T1000 (cell line): Measurements from ENCODE around the gene ZMYND11.
"Not testable (repeated sequence)": the region's sequence is repeated elsewhere in the genome, so short reads cannot be mapped to it uniquely, and the experiment has no call there.

Source experiments
- DNase-seq: peaks from one replicate; lab custom pipeline; 2025; ENCODE audit warnings: mixed read lengths; lab: John Stamatoyannopoulos, UW

Gene ZMYND11

DNA sequence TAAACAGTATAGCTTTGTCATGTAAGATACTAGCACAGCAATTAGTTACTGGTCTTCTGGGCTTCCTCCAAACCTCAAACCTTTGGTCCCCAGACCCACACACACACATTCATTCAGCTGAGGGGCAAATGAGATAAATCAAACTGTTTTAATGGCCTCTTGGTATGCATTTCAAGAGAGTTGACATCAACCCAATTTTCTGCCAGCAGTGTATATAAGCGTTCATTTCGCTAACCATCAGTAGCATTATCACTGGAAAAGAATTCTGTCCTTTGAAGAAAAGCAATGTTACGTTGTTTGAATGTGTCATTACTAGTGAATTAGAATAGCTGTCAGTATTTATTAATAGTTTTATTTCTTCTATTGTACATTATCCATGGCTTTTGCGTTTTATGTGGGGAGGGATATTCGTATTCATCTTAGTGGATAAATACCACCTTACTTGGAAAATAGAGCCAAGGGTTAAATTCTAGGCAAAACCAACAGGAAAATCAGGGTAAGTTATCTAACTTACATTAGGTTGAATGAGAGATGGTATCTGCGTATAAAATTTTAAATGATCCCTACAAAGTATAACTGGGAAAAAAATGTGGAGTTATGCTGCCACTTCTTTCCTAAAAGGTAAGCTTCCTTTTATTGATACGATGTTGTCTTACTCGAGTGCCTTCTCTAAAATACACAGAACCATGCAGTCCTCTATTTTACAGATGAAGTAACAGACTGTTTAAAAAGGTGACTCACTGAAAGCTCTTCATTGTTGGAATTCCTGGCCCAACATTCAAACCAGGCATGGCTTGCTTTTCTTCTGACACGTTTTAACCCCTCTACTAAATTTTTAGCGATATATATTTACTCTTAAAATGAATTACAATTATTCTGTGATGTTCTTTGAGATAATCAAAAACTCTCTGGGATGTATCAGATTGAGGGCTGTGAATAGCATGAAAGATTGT, 2.0 kb upstream of the ZMYND11 start:
- no peak for DNase-seq

DNA sequence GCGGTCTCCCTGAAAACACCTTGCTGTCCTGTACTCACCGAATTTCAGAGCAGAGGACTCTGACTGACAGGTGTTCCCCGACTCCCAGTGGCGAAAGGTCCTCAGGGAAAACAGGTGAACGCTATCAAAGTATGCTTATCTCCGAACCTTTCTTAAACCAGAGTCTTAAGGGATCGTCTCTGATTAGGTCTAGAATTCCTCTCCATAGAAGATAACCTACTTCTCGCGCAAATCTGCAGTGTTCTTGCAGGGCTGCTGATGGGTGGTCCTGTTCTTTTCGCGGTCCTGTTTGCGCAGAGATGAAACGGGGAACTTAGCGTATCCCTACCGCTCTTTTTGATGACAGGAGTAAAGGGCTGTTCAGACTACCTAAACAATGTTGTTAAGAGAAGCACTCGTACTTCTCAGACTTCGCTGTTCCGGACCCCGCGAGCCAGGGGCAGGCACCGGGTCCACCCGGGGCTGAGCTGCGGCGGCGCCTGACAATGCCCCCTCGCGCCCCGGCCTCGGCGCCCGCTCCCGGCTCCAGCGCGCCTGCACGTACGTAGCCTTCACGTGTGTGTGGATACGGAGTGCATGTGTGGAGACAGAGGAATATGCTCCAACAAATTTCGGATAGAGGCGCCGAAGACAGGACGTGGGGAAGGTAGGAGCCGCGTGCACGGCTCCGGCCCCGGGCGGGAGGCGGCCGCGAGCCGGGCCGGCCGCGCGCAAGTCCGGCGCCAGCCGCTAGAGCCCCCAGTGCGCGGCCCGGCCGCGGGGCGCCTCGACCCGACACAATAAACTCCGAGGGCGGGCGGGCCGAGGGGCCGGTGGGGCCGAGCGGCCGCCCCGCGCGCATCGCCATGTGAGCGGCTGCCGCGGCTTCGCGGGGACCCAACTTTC, 766 bp upstream of the ZMYND11 start:
- no peak for DNase-seq

DNA sequence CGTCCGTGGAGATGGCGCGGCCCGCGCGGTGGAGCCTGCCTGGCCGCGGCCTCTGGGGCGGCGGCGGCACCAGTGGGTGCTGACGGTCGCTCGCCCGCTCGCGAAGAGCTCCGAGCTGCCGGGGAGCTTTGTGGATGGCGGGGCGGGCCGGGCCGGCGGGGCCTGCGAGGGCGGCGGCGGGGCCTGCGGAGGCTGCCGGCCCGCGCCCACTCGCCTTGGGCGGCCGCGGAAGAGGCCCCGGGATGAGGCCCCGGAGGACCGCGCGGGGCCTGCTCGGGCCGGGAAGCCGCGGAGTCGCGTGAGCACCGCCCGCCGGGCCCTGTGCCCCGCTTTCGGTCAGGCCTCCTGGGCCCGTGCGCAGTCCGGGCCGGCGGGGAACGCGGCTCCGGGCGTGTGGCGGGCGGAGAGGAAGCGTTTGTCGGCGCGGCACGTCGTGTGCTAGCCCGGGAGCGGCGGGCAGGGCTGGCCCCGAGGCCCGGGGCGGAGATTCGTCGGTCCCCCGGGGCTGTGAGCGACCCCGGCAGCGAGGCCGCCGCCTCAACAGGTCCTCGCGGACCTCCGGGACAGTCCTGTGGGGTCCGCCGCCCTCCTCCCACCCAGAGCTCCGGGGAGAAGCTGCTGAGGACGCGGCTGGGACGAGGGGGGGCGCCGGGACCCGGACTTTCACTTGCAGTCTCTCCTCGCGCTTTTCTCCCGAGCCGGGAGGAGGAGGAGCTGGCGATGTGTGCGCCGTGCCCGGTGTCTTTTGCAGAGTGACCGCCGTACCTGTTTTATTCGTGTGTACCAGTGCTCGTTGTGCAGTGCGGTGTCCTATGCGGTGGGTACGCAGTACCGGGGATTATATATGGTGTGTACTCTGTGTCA, 578 bp downstream of the ZMYND11 start:
- DNase-seq, result no peak

DNA sequence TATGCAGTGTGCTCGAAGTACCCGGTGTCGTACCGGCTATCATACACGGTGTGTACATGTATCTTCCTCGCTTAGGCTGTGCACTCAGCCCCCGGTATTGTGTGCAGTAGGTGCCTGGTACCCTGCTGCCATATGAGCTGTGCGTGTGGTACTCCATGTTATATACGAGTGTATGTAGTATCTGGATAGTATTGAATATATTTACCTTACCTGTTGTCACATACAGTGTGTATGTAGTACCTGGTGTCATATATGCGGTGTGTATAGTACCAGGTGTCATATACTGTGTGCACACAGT, 1.2 kb downstream of the ZMYND11 start:
- no peak for DNase-seq

DNA sequence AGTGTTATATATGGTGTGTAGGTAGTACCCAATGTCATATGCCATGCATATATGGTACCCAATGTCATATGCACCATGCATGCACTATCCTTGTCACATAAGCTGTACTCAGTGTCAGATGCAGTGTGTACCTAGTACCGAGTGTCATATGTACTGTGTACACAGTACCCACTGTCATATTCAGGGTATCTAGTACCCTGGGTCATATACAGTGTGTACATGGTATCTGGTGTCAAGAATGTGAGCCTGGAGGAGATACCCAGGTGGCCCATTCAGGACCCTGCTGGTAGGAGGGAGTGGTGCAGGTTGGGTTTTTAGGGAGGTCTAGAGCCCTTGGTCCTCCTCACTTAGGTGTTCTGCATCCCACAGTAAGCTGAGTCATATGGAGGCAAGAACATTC, 1.8 kb downstream of the ZMYND11 start:
- DNase-seq, result no peak

- DNase-seq, result no peak
These were observed 2.4 kb downstream of the ZMYND11 start for GRCh38 chr10:137606-138005.

GRCh38 chr10:142371-142770, 7.1 kb downstream of the ZMYND11 start:
- DNase-seq, result no peak

DNA sequence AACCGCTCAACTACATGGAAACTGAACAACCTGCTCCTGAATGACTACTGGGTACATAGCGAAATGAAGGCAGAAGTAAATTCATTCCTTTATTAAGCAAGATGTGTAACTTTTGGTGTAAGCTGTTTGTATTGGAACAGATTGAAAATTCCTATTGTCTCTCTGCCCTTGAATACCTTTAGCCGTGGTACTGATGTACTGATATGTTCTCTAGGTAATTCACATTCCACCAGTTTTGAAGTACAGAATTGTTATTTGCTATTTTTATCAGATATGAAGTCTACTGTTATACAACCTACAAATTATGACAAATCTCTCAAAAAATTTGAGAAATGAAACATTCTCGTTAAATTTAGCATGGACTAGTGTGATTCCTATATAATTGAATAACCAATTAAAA, 17.7 kb downstream of the ZMYND11 start:
- no peak for DNase-seq

GRCh38 chr10:154348-154747, 19.1 kb downstream of the ZMYND11 start:
- DNase-seq, result no peak

GRCh38 chr10:167383-167782, 32.1 kb downstream of the ZMYND11 start:
- no peak for DNase-seq

- no peak for DNase-seq
These were observed 38.5 kb downstream of the ZMYND11 start for GRCh38 chr10:173741-174140.

GRCh38 chr10:176677-177076, 41.4 kb downstream of the ZMYND11 start:
- no peak for DNase-seq

DNA sequence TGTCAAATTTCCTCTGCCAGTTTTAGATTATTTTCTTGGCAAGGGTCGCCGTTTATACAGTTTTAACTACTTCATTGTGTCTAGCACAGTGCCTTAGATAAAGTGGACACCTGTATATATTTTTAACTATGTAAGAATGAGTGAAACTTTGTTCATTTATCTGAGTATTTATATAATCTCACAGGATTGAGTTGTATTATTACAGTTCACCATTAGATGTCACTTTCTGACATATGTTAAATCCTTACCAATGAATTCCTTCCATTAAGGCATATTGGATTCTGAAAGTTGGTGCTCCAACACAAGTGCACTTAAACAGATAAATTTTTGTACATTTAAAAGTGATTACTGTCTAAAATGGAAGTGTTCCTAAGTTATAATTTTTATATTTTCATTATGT, 43.0 kb downstream of the ZMYND11 start:
- no peak for DNase-seq

DNA sequence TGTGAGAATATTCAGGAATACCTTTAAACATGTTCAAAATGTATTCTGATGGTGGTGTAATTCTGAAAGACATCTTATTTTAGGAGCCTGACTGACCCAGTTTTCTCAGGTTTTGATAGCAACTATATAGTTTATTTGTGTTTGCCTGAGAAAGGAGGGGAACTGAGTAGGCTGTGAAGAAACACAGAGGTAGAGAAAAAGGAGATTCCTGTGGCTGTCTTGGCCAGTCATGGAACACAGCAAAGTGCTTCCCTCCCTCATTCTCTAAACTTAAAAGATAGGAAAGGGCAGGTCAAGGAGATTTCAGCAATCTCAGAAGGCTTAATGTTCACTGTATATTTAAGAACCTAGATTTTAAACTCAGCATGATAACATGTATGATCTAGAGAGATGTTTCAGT, 43.5 kb downstream of the ZMYND11 start:
- DNase-seq, result no peak

DNA sequence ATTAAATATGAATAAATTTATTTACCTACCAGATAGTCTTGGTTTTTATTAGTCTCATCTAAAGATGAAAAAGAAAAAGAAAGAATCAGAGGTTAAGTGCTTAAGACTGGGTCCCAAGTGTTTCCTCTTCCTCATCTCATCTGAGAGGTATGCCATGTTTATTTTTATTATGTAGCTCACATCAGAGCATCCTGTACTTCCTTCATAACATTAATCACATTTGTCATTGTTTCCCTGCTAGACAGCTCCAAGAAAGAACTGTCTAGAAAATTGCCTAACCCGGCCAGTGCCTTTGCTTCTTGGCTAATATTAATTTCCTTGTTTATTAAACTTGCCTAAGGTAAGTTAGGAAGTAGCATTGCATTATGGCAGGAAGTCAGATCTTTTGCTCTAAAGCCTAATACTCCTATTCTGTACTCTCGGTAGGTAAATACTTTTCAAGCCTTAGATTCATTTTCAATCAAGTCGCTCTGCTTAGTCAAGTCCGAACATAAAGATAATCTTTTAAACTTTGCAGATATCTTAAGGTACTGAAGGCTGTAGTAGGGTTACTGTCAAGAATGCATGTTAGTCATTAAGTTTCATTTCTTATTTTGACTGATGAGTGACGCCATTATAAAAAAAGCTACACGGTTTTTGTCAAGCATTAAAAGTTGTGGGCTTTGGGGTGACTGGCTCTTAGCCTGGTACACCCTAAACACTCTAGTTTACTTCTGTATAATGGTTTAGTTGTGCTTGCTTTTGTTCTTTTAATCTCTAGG, 47.4 kb downstream of the ZMYND11 start:
- no peak for DNase-seq

DNA sequence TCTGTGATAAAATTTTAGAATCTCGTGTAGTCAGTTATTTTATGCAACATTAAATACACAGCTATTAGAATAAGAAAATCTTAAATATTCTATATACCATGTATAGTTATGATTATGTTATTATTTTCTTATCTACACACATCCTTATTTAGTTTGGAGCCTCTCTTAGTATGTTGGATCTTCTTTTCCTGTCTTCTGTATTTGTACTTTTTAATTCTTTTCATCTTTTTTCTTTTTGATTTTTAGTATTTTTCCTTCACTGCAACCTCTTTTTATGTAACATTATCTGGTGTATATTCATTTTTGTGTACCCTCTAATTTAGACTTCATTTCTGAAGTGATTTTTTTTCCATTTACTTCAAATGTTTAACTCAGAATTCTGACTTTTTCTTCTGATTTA, 48.9 kb downstream of the ZMYND11 start:
- DNase-seq, result no peak

DNA sequence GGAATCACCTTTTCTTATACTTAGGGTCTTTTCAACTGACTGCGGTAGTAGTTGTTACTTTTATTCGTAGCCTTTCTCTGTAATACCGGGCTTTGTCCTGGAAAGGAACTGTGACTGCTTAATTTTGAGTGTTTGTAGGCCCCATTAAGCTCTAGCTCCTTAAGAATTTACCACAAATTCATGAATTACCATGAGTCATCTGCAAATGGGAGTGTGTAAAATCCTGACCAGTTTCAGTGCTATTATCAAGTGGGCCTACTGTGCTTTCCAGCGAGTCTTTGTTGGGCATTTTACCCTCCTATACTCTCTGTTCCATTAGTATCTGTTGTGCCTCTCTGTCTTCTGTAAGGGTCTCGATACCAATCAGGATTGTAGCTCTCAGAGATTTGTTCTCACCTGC, 49.7 kb downstream of the ZMYND11 start:
- no peak for DNase-seq

- not testable (repeated sequence) for DNase-seq
These were observed 50.3 kb downstream of the ZMYND11 start for GRCh38 chr10:185571-185970.

DNA sequence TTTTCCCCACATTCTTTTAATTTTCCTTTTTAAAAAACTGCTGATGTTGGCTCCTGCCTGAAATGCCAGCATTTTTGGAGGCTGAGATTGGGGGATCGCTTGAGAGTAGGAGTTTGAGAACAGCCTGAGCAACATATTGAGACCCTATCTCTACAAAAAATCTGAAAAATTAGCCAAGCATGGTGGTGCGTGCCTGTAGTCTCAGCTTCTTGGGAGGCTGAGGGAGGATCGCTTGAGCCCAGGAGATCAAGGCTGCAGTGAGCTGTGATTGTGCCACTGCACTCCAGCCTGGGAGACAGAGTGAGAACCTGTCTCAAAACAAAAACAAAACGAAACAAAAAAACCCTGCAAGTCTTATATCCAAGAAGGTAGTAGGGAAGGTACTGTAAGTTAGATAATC, 51.7 kb downstream of the ZMYND11 start:
- DNase-seq, result no peak

GRCh38 chr10:188546-188945, 53.3 kb downstream of the ZMYND11 start:
- DNase-seq, result no peak

DNA sequence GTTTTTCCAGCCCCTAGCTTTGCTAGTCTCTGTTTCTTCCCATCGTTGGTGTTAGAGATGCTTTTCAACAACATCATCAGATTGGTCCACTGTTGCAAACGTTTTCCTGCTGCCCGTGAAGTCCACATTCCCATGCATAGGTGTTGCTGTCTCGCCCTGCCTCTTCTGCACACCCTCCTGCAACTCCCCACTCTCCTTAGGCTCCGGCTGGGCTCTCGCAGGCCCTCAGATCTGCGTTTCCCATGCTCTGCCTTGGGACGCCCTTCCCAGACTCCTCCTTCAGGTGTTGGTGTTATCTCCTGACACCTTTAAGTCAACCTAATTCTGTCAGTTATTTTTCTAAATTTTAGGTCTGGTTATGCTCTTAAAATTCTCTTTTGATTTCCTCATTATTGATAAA, 55.0 kb downstream of the ZMYND11 start:
- DNase-seq, result no peak
